Measurements from ENCODE around the gene ZSCAN21.
A peak's percentile ranks its signal among the peaks of the same experiment; 100 is the strongest.
"Not testable (repeated sequence)": the region's sequence is repeated elsewhere in the genome, so short reads cannot be mapped to it uniquely, and the experiment has no call there.

Gene ZSCAN21

GRCh38 chr7:100010901-100011300 is 38.7 kb upstream of the ZSCAN21 start:
- H3K27ac ChIP-seq = no peak overlapping the region
- no peaks in the 10 kb centered on the region for H3K27me3 ChIP-seq (ENCODE audit: insufficient read depth, low read depth, severe bottlenecking)
- no peaks in the 10 kb centered on the region for H3K36me3 ChIP-seq
- TF ChIP-seq, protein P1, sequence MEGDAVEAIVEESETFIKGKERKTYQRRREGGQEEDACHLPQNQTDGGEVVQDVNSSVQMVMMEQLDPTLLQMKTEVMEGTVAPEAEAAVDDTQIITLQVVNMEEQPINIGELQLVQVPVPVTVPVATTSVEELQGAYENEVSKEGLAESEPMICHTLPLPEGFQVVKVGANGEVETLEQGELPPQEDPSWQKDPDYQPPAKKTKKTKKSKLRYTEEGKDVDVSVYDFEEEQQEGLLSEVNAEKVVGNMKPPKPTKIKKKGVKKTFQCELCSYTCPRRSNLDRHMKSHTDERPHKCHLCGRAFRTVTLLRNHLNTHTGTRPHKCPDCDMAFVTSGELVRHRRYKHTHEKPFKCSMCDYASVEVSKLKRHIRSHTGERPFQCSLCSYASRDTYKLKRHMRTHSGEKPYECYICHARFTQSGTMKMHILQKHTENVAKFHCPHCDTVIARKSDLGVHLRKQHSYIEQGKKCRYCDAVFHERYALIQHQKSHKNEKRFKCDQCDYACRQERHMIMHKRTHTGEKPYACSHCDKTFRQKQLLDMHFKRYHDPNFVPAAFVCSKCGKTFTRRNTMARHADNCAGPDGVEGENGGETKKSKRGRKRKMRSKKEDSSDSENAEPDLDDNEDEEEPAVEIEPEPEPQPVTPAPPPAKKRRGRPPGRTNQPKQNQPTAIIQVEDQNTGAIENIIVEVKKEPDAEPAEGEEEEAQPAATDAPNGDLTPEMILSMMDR (IDR thresholded peaks at IDR 0.05; ENCODE audit: low read depth, low read length) = no peak
- no peak overlapping the region for H3K4me3 ChIP-seq (ENCODE audit: low read depth, low read length)
- H3K9me3 ChIP-seq (ENCODE audit: severe bottlenecking) = no peaks in the 10 kb centered on the region
- DNase-seq = no peak

- TF ChIP-seq, protein P1 (IDR thresholded peaks at IDR 0.05; ENCODE audit: low read depth, low read length) = no peak
These were observed 38.1 kb upstream of the ZSCAN21 start for GRCh38 chr7:100011516-100011915.

GRCh38 chr7:100012385-100013327 is 36.9 kb upstream of the ZSCAN21 start:
- H3K27ac ChIP-seq; H3K9me3 ChIP-seq (ENCODE audit: severe bottlenecking); DNase-seq; H3K27me3 ChIP-seq (ENCODE audit: insufficient read depth, low read depth, severe bottlenecking); H3K4me3 ChIP-seq (ENCODE audit: low read depth, low read length); H3K36me3 ChIP-seq: not testable (repeated sequence)

More at GRCh38 chr7:100011516-100011915, 38.1 kb upstream of the ZSCAN21 start:
- no peak for DNase-seq
- no peaks in the 10 kb centered on the region for H3K27me3 ChIP-seq (ENCODE audit: insufficient read depth, low read depth, severe bottlenecking)
- H3K4me3 ChIP-seq (ENCODE audit: low read depth, low read length) = no peak overlapping the region
- no peaks in the 10 kb centered on the region for H3K9me3 ChIP-seq (ENCODE audit: severe bottlenecking)
- no peak overlapping the region for H3K27ac ChIP-seq
- H3K36me3 ChIP-seq = no peaks in the 10 kb centered on the region

- TF ChIP-seq, protein P1 (IDR thresholded peaks at IDR 0.05; ENCODE audit: low read depth, low read length) = no peak
These were observed 36.3 kb upstream of the ZSCAN21 start for GRCh38 chr7:100013328-100013676.

DNA sequence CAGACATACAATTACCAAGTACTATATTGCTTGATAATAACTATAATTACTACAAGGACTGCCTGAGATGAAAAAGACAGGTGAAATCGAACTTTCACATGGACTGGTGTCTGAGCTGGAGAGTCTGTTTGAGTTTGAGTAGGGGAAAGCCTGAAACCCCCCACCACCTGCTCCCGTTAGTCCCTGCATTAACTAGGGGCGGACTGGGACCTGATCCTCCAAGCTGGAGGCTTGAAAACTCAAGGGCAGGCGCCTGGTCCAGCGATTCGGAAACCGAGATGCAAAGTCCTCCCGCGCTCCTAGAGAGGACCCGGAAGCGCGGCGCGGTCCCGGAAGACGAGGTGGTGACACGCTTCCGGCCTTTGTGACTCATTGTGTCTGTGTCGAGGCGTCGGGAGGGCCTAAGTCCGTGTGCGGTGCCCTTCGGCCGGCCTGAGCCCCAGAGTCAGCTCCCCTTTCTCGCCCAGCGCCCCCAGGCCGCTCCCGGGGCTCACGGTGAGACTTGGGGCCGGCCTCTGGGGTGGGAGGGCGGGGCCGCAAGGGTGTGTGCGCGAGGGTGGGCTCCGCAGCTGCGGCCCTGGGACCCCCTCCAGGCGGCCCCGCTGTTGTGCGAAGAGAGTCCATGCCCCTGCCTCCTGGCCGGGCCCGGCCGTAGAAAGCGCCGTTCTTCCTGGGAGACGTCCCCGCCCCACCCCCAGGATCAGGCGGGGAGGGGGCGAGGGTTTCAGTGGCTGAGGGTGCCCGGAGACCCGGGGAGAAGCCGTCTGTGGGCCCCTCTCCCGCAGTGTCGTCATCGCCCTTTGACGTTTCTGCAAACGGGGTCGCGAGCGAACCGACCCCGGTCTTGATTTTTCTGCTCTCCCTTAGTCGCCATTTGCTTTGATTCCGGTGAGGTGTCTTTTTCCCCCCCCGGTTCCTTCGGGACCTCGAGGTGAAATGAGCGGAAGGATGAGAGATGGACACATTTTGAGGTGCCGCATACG is 34.1 kb upstream of the ZSCAN21 start, which contains the start of gene ZKSCAN1:
TSS of gene ZKSCAN1 (plus strand) at position 365 of the 983 bp plus-strand sequence. CDS start 7,911 bp downstream, outside the sequence.
- peak within 1 kb of the TSS; percentile 85 for H3K27ac ChIP-seq
- H3K9me3 ChIP-seq (ENCODE audit: severe bottlenecking) = no peaks in the 10 kb centered on the region
- TF ChIP-seq, protein P1 (IDR thresholded peaks at IDR 0.05; ENCODE audit: low read depth, low read length) = no peak
- peaks cover 7% of the 10 kb centered on the region for H3K36me3 ChIP-seq
- H3K4me3 ChIP-seq (ENCODE audit: low read depth, low read length) = peak within 1 kb of the TSS; percentile 98
- peak; percentile 90 for DNase-seq
- H3K27me3 ChIP-seq (ENCODE audit: insufficient read depth, low read depth, severe bottlenecking) = no peaks in the 10 kb centered on the region

More at GRCh38 chr7:100013328-100013676, 36.3 kb upstream of the ZSCAN21 start:
- Histone ChIP-seq H3K36me3 (no peaks in the 10 kb centered on the region; the same call in none of the 2 replicates), H3K4me3 (ENCODE audit: low read depth, low read length) (no peak overlapping the region), H3K27me3 (ENCODE audit: insufficient read depth, low read depth, severe bottlenecking) (no peaks in the 10 kb centered on the region), H3K27ac (no peak overlapping the region), H3K9me3 (ENCODE audit: severe bottlenecking) (no peaks in the 10 kb centered on the region)
- no peak for DNase-seq
